HUES6 (cell line): ENCODE results near the gene ZNF83.

Experiments used
- H3K27ac ChIP-seq: 2 replicates; pipeline ENCODE4 v1.7.0; 2013; ENCODE audit warnings: low read depth, mild to moderate bottlenecking, low read length, inconsistent platforms
- H3K27me3 ChIP-seq: 2 replicates; pipeline ENCODE4 v1.6.1; 2013; ENCODE audit warnings: low read length; ENCODE audit not compliant: control insufficient read depth, insufficient read depth
- H3K36me3 ChIP-seq: 2 replicates; pipeline ENCODE4 v1.6.1; 2013; ENCODE audit warnings: low read length; ENCODE audit not compliant: control insufficient read depth, insufficient read depth
- H3K4me1 ChIP-seq: 2 replicates; pipeline ENCODE4 v1.6.1; 2013; ENCODE audit warnings: low read length; ENCODE audit not compliant: control insufficient read depth, insufficient read depth
- H3K4me3 ChIP-seq: 2 replicates; pipeline ENCODE4 v1.5.1; 2013; ENCODE audit warnings: low read depth, low read length
- H3K9ac ChIP-seq: one replicate; pipeline ENCODE4 v1.6.1; 2013; ENCODE audit warnings: mild to moderate bottlenecking, low read length
- H3K9me3 ChIP-seq: 2 replicates; pipeline ENCODE4 v1.6.1; 2013; ENCODE audit warnings: low read depth, low read length; ENCODE audit not compliant: control insufficient read depth, insufficient read depth

ZNF83 gene

DNA sequence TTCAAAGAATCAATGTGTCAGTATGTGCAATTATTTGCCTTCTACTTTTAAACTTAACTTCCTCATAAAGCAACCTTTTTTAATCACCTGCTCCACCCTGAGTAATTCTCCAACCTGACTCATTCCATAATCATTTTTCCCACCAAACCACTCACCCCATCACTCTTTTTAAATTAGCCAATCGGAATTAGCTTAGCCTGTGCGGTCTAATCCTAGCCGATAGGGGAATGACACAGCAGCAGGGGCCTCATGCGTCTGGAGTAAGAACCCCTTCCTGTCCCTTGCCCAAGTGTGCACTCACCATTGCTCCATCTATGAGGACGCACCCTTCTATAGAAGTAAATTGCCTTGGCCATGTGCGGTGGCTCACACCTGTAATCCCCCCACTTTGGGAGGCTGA is 27.4 kb upstream of the ZNF83 start:
- peaks cover 19% of the 10 kb centered on the region for H3K36me3 ChIP-seq
- H3K27me3 ChIP-seq: no peaks in the 10 kb centered on the region
- H3K4me3 ChIP-seq: no peak overlapping the region
- H3K27ac ChIP-seq: no peak overlapping the region
- H3K9me3 ChIP-seq: no peaks in the 10 kb centered on the region
- peaks cover 20% of the 10 kb centered on the region for H3K4me1 ChIP-seq
- H3K9ac ChIP-seq: no peak overlapping the region

DNA sequence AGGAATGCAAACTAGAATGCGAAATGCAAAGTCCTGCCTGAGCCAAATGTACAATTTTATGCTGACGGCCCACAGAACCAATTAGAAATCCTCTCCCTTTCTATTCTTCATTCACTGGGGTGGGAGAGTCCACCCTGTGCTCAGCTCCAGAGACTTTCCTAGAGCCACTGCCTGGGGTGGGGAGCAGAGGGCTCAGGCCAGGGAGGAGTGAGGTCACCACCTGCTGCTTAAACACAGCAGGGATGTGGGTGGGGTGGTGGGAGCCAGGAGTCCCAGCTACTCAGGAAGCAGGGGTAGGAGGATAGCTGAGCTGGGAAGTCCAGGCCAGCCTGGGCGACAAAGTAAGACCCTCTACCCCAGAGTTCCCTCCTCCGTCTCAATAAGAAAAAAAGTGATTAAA is 26.9 kb upstream of the ZNF83 start:
- 0 out of 2 replicates have a peak overlapping the region, but pooled peaks have one; percentile 36 for H3K27ac ChIP-seq
- no peaks in the 10 kb centered on the region for H3K9me3 ChIP-seq
- no peaks in the 10 kb centered on the region for H3K27me3 ChIP-seq
- peaks cover 20% of the 10 kb centered on the region for H3K4me1 ChIP-seq
- H3K9ac ChIP-seq: no peak overlapping the region
- H3K36me3 ChIP-seq: peaks cover 23% of the 10 kb centered on the region
- H3K4me3 ChIP-seq: peak overlapping the region; percentile 13; the same call in 1 of the 2 replicates

DNA sequence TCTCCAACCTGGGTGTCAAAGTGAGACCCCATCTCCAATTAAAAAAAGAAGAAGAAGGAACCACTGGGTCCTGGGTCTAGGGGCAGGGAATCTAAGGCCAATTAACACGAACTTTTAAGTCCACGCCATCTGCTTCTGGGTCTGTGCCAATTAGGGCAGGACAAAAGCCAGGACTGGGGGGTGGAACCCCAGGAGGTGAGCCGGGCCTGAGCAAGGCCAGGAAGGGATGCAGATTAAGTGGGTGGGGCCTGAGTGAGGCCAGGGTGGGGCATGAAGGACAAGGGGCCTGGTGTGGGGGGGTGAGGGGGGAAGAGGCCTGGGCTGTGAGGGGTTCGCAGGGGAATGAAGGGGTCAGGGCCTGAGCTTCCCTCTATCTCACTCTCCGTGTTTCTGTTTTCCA is 26.3 kb upstream of the ZNF83 start:
- Histone ChIP-seq H3K4me3 (no peak overlapping the region), H3K27me3 (no peaks in the 10 kb centered on the region), H3K4me1 (peaks cover 20% of the 10 kb centered on the region), H3K36me3 (peaks cover 24% of the 10 kb centered on the region), H3K9ac (no peak overlapping the region), H3K27ac (0 out of 2 replicates have a peak overlapping the region, but pooled peaks have one; percentile 36), H3K9me3 (no peaks in the 10 kb centered on the region)

DNA sequence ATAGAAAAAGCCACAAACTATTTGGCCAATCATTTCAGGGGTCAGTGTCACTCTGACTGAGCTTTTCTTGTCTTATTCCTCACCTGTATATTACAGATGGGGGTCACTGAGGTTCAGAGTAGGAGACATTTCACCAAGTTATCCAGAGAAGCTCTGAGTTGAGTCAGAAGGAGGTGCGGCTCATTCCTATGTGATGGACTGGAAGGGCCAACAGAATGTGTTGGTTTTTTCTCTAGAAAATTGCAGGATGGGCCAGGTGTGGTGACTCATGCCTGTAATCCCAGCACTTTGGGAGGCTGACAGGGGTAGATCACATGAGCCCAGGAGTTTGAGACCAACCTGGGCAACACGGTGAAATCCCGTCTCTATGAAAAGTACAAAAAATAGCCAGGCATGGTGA is 24.5 kb upstream of the ZNF83 start:
- peaks cover 14% of the 10 kb centered on the region for H3K4me1 ChIP-seq
- no peak overlapping the region for H3K4me3 ChIP-seq
- H3K27me3 ChIP-seq: no peaks in the 10 kb centered on the region
- no peak overlapping the region for H3K27ac ChIP-seq
- peaks cover 34% of the 10 kb centered on the region for H3K36me3 ChIP-seq
- H3K9me3 ChIP-seq: no peaks in the 10 kb centered on the region
- no peak overlapping the region for H3K9ac ChIP-seq

DNA sequence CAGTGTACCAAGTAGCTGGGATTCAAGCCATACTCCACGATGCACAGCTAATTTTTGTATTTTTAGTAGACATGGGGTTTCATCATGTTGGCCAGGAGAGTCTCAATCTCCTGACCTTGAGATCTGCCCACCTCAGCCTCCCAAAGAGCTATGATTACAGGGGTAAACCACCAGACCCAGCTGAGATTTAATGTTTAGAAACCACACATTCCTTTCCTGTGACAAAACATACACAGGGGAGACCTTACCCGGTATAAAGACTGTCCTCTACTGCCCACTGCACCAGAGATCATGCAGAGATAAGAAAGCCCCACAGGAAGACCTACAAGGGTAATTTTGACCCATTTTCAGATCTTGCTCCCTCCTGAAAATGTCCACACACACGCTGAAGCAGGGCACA is 22.8 kb upstream of the ZNF83 start:
- H3K9me3 ChIP-seq: no peaks in the 10 kb centered on the region
- H3K9ac ChIP-seq: no peak overlapping the region
- H3K36me3 ChIP-seq: peaks cover 40% of the 10 kb centered on the region
- H3K4me1 ChIP-seq: peaks cover 14% of the 10 kb centered on the region
- H3K4me3 ChIP-seq: no peak overlapping the region
- H3K27me3 ChIP-seq: no peaks in the 10 kb centered on the region
- no peak overlapping the region for H3K27ac ChIP-seq

DNA sequence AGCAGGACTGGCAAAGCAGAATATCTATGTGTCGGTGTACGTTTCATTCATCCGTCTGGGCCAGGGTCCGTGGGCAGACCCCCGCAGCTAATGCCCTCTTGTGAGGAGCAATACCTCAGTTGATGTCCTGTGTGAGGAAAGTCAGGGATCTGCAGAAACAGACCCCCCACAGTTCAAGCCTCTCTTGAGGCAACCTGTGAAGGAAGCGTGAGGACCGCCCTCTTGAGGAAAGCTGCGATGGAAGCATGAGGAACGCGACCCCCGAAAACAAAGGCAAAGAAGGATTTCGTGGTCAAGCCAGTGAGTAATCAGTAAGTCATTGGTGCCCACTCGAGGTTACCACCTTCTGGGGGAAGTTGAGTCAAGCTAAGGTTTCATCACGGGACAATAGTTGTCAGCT is 20.9 kb upstream of the ZNF83 start:
- Histone ChIP-seq H3K9ac (no peak overlapping the region), H3K27ac (no peak overlapping the region)

DNA sequence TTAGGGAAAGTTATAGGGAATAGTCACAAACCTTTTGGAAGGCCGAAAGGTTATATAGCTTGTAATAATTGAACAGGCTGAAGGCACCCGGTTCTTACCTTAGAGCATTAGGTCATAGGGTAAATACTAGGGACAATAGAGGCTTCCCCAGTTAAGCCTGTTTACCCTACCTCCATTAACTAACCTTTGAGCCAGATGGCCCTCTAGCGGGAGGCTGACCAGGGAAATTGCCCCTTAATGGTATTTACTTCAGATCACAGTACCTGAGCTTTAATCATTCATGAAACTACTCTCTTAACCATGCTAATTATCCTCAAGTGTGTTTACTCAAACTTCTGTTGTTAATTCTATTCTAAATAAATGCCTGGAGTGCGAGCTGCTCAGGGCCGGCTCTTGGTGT is 20.4 kb upstream of the ZNF83 start:
- Histone ChIP-seq H3K27ac (no peak overlapping the region), H3K9ac (no peak overlapping the region), H3K27me3 (no peaks in the 10 kb centered on the region), H3K4me1 (no peaks in the 10 kb centered on the region), H3K9me3 (no peaks in the 10 kb centered on the region), H3K4me3 (no peak overlapping the region), H3K36me3 (peaks cover 61% of the 10 kb centered on the region)

More for the DNA sequence above, 20.9 kb upstream of the ZNF83 start:
- Histone ChIP-seq H3K27me3 (no peaks in the 10 kb centered on the region), H3K9me3 (no peaks in the 10 kb centered on the region), H3K4me3 (no peak overlapping the region), H3K36me3 (peaks cover 57% of the 10 kb centered on the region), H3K4me1 (no peaks in the 10 kb centered on the region)

DNA sequence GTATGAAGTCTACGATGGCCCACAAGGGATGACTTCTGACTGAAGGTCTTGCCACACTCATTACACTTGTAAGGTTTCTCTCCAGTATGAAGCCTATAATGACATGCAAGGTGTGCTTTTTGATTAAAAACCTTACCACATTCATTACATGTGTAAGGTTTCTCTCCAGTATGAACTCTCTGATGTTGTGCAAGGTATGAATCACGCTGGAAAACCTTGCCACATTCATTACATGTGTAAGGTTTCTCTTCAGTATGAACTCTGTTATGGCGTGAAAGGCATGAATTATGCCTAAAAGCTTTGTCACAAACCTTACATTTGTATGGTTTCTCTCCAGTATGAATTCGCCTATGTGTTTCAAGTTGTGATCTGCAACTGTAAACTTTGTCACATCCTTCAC is 15.0 kb upstream of the ZNF83 start:
- Histone ChIP-seq H3K9ac (no peak overlapping the region), H3K27me3 (no peaks in the 10 kb centered on the region), H3K36me3 (peaks cover 59% of the 10 kb centered on the region), H3K9me3 (no peaks in the 10 kb centered on the region), H3K4me1 (no peaks in the 10 kb centered on the region), H3K4me3 (no peak overlapping the region), H3K27ac (no peak overlapping the region)

DNA sequence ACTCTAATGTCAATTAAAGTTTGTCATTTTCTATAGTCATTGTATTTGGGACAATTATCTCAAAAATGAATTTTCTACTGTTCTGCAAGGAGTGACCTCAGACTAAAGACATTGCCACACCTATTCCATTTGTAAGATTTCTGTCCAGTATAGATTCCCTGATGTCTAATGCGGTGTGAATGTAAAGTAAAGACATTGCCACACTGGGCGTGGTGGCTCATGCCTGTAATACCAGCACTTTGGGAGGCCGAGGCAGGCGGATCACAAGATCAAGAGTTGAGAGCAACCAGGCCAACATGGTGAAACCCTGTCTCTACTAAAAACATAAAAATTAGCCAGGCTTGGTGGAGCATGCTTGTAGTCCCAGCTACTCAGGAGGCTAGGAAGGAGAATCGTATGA is 13.8 kb upstream of the ZNF83 start:
- no peaks in the 10 kb centered on the region for H3K27me3 ChIP-seq
- H3K9ac ChIP-seq: no peak overlapping the region
- H3K27ac ChIP-seq: no peak overlapping the region
- peaks cover 55% of the 10 kb centered on the region for H3K36me3 ChIP-seq
- H3K4me1 ChIP-seq: no peaks in the 10 kb centered on the region
- no peak overlapping the region for H3K4me3 ChIP-seq
- H3K9me3 ChIP-seq: no peaks in the 10 kb centered on the region

DNA sequence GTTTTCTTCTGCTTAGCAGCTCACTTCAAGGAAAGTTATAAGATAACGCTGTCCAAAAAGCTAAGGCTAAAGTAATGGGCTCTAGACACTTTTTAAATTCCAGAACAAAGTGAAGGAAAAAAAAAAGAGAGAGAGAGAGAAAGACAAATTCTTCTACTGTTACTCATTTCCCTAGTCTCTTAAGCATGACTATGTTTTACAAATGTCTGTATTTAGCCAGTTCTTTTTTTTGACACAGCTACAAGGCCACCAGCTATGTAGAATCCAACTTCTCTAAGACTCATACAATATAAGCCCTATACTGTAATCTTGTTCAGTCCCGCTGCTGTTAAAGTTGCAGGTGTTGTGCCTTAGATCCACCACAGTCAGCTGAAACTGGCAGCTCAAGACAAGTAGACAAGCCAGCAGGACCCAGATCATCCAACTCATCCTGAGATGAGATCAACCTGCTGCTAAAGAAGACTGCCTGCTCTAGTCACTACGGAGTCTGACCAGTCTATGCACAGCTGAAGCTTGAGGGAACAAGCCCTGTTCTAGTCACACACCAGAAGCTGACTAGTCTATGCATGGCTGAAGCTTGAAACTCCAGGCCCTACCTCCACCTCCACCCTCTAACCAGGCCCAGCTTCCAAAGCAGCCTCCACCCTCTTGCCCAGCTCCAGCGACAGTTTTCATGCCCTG is 10.3 kb upstream of the ZNF83 start:
- Histone ChIP-seq H3K36me3 (peaks cover 27% of the 10 kb centered on the region), H3K9me3 (no peaks in the 10 kb centered on the region), H3K27ac (no peak overlapping the region), H3K4me1 (no peaks in the 10 kb centered on the region), H3K27me3 (no peaks in the 10 kb centered on the region), H3K9ac (no peak overlapping the region), H3K4me3 (no peak overlapping the region)

DNA sequence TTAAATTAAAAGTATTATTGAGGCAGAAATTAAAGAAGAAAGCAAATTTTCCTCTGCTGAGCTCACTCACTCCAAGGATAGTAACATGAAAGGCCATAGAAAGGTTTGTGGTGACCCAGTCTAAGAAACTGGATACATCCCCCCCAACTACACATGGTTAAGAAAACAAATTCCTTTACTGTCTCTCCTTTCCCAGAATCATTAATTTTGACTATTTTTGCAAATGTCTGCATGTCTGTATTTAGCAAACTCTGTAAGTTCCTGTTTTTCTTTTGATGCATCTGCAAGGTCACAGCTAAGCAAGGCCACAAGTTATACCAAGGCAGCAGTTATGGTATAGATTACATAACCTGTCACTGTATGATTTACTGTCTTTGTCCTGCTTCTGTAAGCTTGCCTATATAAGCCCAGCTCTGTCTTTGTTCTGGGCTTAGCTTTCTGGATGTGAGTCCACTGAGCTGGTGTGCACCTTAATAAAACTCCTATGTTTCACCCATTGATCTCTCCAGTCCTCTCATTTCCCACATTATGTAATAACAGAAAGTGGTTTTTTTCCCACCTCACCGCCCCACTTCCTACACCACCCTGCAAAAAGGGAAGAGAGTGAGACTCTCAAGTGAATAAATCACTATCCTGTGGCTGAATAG is 8.5 kb upstream of the ZNF83 start:
- Histone ChIP-seq H3K36me3 (peaks cover 9% of the 10 kb centered on the region), H3K4me3 (no peak overlapping the region), H3K4me1 (no peaks in the 10 kb centered on the region), H3K27ac (no peak overlapping the region), H3K27me3 (no peaks in the 10 kb centered on the region), H3K9ac (no peak overlapping the region), H3K9me3 (no peaks in the 10 kb centered on the region)
